ENCODE measurements around the gene PCDHGA5.
A peak's percentile ranks its signal among the peaks of the same experiment; 100 is the strongest.
"Not testable (repeated sequence)": the region's sequence is repeated elsewhere in the genome, so short reads cannot be mapped to it uniquely, and the experiment has no call there.

PCDHGA5 gene

GRCh38 chr5:141412854-141413539 lies 49.0 kb downstream of the PCDHGA5 start, which contains the start of gene PCDHGA10:
Gene PCDHGA10, plus strand, starts transcription at chr5:141412987. Its CDS starts 189 bp downstream, at chr5:141413176.
- peaks cover 13% of the 10 kb centered on the region for H3K27me3 ChIP-seq (ENCODE audit: insufficient read depth, low read length)
- H3K9me3 ChIP-seq (ENCODE audit: insufficient read depth, low read depth, low read length) = peaks cover 27% of the 10 kb centered on the region
- no peaks in the 10 kb centered on the region for H3K36me3 ChIP-seq (ENCODE audit: insufficient read depth, low read depth, low read length)
- no peaks in the 10 kb centered on the region for H3K4me1 ChIP-seq (ENCODE audit: insufficient read depth, low read length)
- peak within 1 kb of the TSS; percentile 78; the same call in 1 of the 2 replicates for H3K4me3 ChIP-seq (ENCODE audit: low read length)
- no peak within 1 kb of the TSS for H3K27ac ChIP-seq (ENCODE audit: low read length)
- H3K9ac ChIP-seq (ENCODE audit: low read depth, low read length) = peak within 1 kb of the TSS; percentile 77; the same call in 1 of the 2 replicates

DNA sequence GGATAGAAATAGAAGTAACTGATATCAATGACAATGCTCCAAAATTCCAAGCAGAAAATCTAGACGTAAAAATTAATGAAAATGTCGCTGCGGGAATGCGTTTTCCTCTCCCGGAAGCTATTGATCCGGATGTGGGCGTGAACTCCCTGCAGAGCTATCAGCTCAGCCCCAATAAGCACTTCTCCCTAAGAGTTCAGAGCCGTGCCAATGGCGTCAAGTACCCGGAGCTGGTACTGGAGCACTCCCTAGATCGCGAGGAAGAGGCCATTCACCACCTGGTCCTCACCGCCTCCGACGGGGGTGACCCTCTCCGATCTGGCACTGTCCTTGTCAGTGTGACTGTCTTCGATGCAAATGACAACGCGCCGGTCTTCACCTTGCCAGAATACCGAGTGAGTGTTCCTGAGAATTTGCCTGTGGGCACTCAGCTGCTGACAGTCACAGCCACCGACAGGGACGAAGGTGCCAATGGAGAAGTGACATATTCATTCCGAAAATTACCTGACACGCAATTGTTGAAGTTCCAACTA lies 49.6 kb downstream of the PCDHGA5 start:
- peaks cover 31% of the 10 kb centered on the region for H3K9me3 ChIP-seq (ENCODE audit: insufficient read depth, low read depth, low read length)
- H3K4me3 ChIP-seq (ENCODE audit: low read length) = peak overlapping the region; percentile 78; the same call in 1 of the 2 replicates
- H3K27me3 ChIP-seq (ENCODE audit: insufficient read depth, low read length) = peaks cover 17% of the 10 kb centered on the region
- H3K36me3 ChIP-seq (ENCODE audit: insufficient read depth, low read depth, low read length) = no peaks in the 10 kb centered on the region
- no peak overlapping the region for H3K27ac ChIP-seq (ENCODE audit: low read length)
- H3K4me1 ChIP-seq (ENCODE audit: insufficient read depth, low read length) = no peaks in the 10 kb centered on the region
- peak overlapping the region; percentile 77; the same call in 1 of the 2 replicates for H3K9ac ChIP-seq (ENCODE audit: low read depth, low read length)

- H3K9ac ChIP-seq (ENCODE audit: low read depth, low read length); H3K36me3 ChIP-seq (ENCODE audit: insufficient read depth, low read depth, low read length); H3K4me1 ChIP-seq (ENCODE audit: insufficient read depth, low read length); H3K27ac ChIP-seq (ENCODE audit: low read length); H3K4me3 ChIP-seq (ENCODE audit: low read length): not testable (repeated sequence)
- Histone ChIP-seq H3K9me3 (ENCODE audit: insufficient read depth, low read depth, low read length) (peaks cover 30% of the 10 kb centered on the region), H3K27me3 (ENCODE audit: insufficient read depth, low read length) (peaks cover 13% of the 10 kb centered on the region)
Observed at GRCh38 chr5:141414548-141415274, 50.7 kb downstream of the PCDHGA5 start.

DNA sequence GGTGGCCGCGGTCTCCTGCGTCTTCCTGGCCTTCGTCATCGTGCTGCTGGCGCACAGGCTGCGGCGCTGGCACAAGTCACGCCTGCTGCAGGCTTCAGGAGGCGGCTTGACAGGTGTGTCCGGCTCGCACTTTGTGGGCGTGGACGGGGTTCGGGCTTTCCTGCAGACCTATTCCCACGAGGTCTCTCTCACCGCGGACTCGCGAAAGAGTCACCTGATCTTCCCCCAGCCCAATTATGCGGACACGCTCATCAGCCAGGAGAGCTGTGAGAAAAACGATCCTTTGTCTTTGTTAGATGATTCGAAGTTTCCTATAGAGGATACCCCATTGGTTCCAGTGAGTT lies 51.3 kb downstream of the PCDHGA5 start:
- H3K4me3 ChIP-seq (ENCODE audit: low read length); H3K27ac ChIP-seq (ENCODE audit: low read length); H3K36me3 ChIP-seq (ENCODE audit: insufficient read depth, low read depth, low read length); H3K4me1 ChIP-seq (ENCODE audit: insufficient read depth, low read length); H3K9ac ChIP-seq (ENCODE audit: low read depth, low read length): not testable (repeated sequence)
- H3K27me3 ChIP-seq (ENCODE audit: insufficient read depth, low read length) = peaks cover 13% of the 10 kb centered on the region
- peaks cover 35% of the 10 kb centered on the region for H3K9me3 ChIP-seq (ENCODE audit: insufficient read depth, low read depth, low read length)
